ENCODE results near the gene CD84. TPM values are rescaled to one million over a fixed set of nuclear protein-coding genes. Genes with fewer than 3 reads are reported as not detected.
A peak's percentile ranks its signal among the peaks of the same experiment; 100 is the strongest.
"Not testable (repeated sequence)": the region's sequence is repeated elsewhere in the genome, so short reads cannot be mapped to it uniquely, and the experiment has no call there.

The CD84 gene
- total RNA-seq, 1 donor from 2014 or later: 1.6 TPM

DNA sequence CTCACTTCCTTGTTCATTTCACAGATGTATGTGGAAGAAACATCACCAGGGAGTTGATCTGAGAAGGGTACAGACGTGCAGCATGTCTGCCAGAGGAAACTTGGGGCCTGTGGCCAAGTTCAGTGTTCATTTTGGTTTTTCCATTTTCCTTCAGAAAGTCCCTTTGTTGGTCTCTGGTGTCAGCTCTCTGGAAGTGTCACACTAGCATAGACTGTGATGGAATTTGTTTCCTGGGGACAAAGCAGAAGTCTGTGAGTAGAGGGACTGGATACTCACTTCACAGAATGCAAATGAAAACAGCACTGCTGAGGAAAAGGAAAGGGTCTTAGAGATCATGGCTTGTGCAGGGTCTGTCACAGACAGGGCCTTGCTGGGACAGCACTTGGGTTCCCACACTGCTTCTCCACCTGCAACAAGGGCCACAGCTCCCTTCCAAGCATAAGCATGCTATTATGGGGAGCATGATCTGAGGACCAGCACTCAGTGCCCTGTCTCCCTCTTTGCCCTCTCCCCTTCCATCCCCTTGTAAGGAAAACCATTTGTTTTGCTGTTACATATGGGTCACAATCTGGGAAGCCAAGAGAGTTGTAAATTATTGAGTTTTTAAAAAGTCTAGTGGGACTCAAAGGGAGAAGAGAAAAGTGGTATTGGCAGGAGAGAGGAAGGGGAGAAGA is 31.4 kb upstream of the CD84 start:
- DNase-seq (ENCODE audit: low spot score in 2 of 2) (no peak), FAIRE-seq (no peak)

DNA sequence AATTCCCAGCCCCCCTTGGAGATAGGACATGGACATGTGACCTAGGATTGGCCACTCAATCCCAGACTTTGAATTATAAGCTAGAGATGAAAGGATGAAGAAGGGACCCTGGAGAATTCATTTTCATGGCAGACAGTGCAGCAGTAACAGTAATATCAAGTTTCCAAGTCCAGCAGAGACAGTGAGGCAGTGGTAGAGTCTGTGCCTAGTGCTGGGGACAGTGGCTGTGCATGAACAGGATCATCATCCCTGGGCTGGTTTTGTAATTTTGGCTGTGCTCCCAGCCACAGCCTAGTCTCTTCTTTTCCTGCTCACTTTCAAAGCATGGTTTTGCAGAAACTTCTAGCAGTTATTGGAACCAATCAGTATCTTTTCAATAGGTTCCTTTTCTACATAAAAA is 29.6 kb upstream of the CD84 start:
- no peak for DNase-seq (ENCODE audit: low spot score in 2 of 2)
- no peak for FAIRE-seq

- FAIRE-seq (no peak), DNase-seq (ENCODE audit: low spot score in 2 of 2) (no peak)
Measured at GRCh38 chr1:160608514-160608913, 29.2 kb upstream of the CD84 start.

GRCh38 chr1:160608057-160608456 is 28.8 kb upstream of the CD84 start:
- no peak for DNase-seq (ENCODE audit: low spot score in 2 of 2)
- no peak for FAIRE-seq

GRCh38 chr1:160607672-160608032 is 28.4 kb upstream of the CD84 start:
- DNase-seq (ENCODE audit: low spot score in 2 of 2): no peak

DNA sequence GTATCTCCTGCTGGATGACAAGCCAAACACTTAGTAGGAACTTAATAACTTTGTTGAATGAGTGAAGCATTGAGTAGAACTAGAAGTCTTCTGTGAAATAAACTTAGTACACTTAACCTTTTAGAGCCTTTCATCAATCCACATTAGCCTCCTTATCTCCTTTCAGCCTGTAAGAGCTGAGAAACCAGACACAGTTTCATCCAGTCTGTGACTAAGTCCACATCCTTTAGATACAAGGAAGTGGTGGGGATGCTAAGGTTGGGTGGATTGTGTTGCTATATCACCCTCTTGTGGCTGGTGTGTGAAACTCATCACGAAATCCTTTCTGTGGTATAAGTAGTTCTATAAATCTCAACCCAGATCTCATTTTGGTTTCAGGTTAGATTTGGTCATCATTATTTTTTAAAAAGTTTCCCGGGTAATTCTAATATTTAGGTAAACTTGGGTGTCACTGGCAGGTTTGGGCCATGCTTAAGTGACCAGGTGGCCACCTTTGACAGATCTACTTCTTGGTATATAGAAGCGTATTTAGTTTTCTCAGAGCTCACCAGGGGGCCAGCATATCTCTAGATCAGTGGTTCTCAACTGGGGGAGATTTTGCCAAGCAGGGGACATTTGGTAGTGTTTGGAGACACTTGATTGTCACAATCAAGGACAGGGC is 27.8 kb upstream of the CD84 start:
- FAIRE-seq (peak; percentile 55), DNase-seq (ENCODE audit: low spot score in 2 of 2) (peak in 1 of 2 donors; percentile 14)

More at GRCh38 chr1:160607672-160608032, 28.4 kb upstream of the CD84 start:
- no peak for FAIRE-seq

GRCh38 chr1:160606611-160607010 is 27.3 kb upstream of the CD84 start:
- FAIRE-seq (no peak), DNase-seq (ENCODE audit: low spot score in 2 of 2) (no peak)

DNA sequence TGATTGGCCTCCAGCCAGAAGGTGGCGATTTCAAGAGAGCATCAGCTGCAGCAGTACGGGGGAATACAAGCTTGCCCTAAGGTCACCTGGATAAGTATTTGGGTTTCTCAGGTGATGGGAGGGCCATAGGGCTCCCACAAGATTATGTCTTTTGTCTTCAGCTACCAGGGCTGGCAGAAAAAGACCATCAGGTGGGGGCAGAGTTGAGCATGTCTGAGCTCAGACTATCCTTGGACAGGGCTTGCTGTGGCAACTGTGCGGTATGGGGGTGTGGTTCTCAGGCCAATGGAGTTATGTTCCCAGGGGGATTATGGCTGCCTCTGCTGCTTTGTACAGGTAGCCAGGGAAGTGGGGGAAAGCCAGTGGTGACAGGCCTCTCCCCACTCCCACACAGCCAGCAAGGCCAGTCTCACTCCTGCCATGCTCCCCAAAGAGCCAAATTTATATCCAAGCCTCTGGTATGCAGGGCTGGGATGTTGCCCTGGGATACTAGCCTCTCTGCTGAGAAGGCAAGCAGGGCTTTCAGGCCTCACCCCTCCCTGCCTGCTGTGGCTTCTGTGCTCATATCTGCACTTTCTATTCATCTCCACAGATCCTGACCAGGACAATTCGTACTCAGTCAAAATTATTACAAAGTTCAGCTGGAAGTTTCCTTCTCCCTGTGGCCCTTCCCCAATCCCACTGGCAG is 26.6 kb upstream of the CD84 start:
- FAIRE-seq (no peak), DNase-seq (ENCODE audit: low spot score in 2 of 2) (no peak)

GRCh38 chr1:160605205-160605604 is 25.9 kb upstream of the CD84 start:
- FAIRE-seq: no peak
- no peak for DNase-seq (ENCODE audit: low spot score in 2 of 2)

GRCh38 chr1:160597705-160598104 is 18.4 kb upstream of the CD84 start:
- DNase-seq (ENCODE audit: low spot score in 2 of 2): no peak
- no peak for FAIRE-seq

- FAIRE-seq (no peak), DNase-seq (ENCODE audit: low spot score in 2 of 2) (no peak)
Measured at GRCh38 chr1:160597051-160597450, 17.8 kb upstream of the CD84 start.

DNA sequence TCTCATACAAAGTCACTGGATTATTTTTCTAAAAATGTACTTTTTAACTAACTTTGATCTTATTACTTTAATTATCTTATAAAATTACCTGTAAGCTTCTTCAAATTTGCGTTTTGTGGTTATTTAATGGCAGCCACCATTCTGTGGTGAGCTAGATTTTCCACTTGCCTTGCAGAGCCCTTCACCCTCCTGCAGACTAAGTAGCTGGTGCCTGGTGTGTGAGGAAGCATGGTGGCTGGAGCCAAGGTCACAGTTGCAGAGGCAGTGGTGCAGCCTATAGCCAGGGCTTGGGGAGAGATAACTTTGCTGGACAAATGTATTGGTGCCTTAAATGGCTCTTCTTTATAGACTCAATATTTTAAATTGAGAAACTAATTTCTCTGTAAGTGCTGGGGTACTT is 11.2 kb upstream of the CD84 start:
- no peak for FAIRE-seq
- DNase-seq (ENCODE audit: low spot score in 2 of 2): no peak

DNA sequence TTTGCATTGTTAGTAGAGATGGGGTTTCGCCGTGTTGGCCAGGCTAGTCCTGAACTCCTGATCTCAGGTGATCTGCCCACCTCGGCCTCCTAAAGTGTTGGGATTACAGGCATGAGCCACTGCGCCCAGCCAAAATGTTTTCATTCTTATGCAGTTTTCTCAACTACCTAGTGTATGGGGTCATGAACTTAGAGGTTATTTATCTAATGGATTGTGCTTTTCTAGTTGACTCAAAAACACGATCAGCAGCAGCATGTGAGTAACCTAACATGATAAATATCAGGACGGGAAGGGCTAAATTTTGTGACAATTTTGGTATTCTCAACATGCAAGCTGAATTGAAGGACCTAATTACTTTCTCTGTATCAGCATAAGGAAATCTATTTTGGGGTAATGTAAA is 9.2 kb upstream of the CD84 start:
- no peak for FAIRE-seq
- no peak for DNase-seq (ENCODE audit: low spot score in 2 of 2)

GRCh38 chr1:160584784-160585183 is 5.5 kb upstream of the CD84 start:
- no peak for DNase-seq (ENCODE audit: low spot score in 2 of 2)
- FAIRE-seq: no peak

DNA sequence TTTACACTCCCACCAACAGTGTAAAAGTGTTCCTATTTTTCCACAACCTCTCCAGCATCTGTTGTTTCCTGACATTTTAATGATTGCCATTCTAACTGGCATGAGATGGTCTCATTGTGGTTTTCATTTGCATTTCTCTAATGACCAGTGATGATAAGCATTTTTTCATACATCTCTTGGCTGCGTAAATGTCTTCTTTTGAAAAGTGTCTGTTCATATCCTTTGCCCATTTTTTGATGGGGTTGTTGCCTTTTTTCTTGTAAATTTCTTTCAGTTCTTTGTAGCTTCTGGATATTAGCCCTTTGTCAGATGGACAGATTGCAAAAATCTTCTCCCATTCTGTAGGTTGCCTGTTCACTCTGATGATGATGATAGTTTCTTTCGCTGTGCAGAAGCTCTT is 3.7 kb upstream of the CD84 start:
- not testable (repeated sequence) for DNase-seq (ENCODE audit: low spot score in 2 of 2); FAIRE-seq

DNA sequence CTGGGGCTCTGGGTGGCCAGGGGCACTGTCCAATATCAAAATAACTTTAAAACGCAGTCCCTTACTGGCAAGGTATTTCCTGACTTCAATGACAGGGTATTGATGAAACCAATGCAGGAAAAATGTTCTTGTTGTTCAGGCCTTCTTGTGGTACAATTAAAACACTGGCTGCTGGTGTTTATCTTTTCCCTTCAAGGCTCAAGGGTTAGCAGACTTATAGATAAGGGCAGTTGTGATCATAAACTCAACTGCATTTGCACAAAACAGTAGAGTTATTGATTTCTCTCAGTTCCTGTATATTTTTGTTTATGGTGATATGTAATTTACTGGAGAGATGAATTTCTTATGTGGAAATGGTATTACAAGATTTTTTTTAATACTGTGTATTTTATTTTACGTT is 2.7 kb upstream of the CD84 start:
- no peak for FAIRE-seq

GRCh38 chr1:160580221-160580812 is 1.0 kb upstream of the CD84 start:
- FAIRE-seq (no peak), DNase-seq (ENCODE audit: low spot score in 2 of 2) (no peak)

More for the DNA sequence above, 2.7 kb upstream of the CD84 start:
- DNase-seq (ENCODE audit: low spot score in 2 of 2): no peak

DNA sequence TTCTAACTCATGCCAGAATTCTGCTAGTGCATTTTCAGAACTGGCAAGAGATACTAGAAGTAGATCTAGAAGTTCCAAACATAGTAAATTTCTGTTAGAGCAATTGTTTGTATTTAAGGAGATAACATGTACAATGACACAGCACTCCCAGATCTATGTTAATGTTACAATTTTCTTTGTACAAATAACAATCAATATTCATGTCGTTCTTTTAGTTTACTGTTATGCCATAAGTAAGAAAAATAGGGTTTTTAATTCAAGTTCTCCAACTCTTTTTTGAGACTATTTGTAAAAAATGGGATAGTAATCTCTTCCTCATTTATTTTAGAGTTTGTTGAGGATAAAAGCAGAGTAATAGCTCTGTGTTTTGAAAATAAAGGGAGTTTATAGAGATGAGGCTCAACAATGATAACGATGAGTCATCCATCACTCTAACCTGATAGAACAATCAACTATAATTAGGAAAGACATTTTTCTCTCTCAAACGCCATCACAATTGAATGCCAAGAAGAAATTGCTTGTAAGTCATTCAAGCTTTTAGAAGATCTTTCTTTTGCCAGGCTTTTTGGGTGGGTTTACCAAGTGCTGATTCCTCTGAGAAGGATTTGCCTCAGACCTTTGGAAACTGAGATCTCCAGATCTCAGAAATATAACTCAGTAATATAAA is 638 bp downstream of the CD84 start:
- no peak for FAIRE-seq
- no peak for DNase-seq (ENCODE audit: low spot score in 2 of 2)

DNA sequence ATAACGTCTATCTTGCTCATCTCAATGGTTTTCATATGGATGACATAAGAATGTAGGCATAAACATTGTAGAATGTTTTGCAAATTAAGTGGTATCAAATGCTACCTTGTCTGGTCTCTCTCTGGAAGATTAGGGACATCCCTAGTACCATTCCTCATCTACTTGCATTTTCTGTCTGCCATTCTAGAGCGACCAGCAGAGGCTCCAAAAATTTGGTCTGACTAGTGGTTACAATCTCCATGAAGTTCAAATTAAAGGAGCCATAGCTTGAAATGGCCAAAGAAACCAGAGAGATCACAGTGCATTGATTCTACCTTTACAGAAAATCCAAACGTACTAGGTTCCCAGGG is 1.1 kb downstream of the CD84 start:
- no peak for DNase-seq (ENCODE audit: low spot score in 2 of 2)
- no peak for FAIRE-seq

GRCh38 chr1:160577671-160578070 is 1.6 kb downstream of the CD84 start:
- DNase-seq (ENCODE audit: low spot score in 2 of 2): no peak
- FAIRE-seq: no peak

DNA sequence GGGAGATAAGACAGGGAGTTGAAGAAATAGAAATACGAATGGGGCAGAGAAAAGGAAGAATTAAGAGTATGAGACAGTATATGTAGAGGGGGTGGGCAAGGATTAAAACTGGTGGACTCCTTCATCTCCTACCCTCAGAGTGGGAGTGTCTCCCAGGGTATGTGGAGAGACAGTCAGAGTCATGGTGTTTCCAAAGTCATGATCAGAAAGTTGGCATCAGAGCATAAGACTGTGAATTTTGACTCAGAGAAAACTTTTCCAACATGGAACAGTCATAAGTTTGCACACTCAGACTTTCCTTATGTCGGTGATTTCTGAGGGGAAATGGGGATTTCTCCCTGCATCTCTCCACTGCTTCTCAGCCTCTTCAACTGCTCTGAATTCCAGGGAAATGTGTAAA is 2.4 kb downstream of the CD84 start:
- DNase-seq (ENCODE audit: low spot score in 2 of 2) (no peak), FAIRE-seq (no peak)
